Testis (tissue), 2 donors: ENCODE results near the gene UCP3.

Experiments used
- POLR2A ChIP-seq: fragments of 450-650 bp; IDR thresholded peaks from one replicate; pipeline ENCODE4 v1.6.1; 2017; ENCODE audit warnings: antibody characterized with exemption, mild to moderate bottlenecking, moderate library complexity
- TF ChIP-seq, protein P1 (sequence below), 3 experiments: fragments of 450-650 bp in 2 of 3; fragments of 200-600 bp in 1 of 3; sonication (generic) in 1 of 3; IDR thresholded peaks; one replicate each; pipeline ENCODE4 v1.5.1; 2016 to 2019; ENCODE audit warnings: antibody characterized with exemption in 3 of 3, mild to moderate bottlenecking in 2 of 3, moderate library complexity in 1 of 3

DNA sequence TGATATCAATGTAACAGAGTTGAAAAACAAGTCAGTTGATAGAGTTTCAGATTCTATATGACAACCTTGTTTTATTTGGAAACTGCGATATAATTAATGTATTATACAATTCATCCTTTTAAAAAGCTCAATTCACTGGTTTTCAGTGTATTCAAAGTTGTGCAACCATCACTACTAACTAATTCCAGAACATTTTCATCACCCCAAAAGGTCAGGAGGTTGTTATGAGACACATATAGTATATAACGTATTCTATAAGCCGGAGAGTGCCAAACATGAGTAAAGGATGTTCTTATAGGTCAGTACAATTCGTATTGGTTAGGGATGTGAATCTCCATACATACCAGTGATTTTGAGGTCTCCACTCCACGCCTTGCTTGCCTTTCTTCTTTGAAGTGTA lies 40.1 kb upstream of the UCP3 start:
- TF ChIP-seq, protein P1, sequence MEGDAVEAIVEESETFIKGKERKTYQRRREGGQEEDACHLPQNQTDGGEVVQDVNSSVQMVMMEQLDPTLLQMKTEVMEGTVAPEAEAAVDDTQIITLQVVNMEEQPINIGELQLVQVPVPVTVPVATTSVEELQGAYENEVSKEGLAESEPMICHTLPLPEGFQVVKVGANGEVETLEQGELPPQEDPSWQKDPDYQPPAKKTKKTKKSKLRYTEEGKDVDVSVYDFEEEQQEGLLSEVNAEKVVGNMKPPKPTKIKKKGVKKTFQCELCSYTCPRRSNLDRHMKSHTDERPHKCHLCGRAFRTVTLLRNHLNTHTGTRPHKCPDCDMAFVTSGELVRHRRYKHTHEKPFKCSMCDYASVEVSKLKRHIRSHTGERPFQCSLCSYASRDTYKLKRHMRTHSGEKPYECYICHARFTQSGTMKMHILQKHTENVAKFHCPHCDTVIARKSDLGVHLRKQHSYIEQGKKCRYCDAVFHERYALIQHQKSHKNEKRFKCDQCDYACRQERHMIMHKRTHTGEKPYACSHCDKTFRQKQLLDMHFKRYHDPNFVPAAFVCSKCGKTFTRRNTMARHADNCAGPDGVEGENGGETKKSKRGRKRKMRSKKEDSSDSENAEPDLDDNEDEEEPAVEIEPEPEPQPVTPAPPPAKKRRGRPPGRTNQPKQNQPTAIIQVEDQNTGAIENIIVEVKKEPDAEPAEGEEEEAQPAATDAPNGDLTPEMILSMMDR (IDR thresholded peaks at IDR 0.05): no peak
- no peak for TF ChIP-seq POLR2A
